GM13976 (cell line): ENCODE results near the gene CCDC57.

Experiments
- DNase-seq: peaks from one replicate; pipeline ENCODE4 v3.0.0; 2012; ENCODE audit warnings: low spot score
- CTCF ChIP-seq: IDR thresholded peaks from 2 replicates; pipeline ENCODE4 v1.5.1; 2012; ENCODE audit warnings: borderline replicate concordance, mild to moderate bottlenecking; ENCODE audit not compliant: insufficient read depth; ENCODE audit errors: extremely low read depth, missing control alignments, control extremely low read depth
- in situ Hi-C: fragments of 300-500 bp; cut with MboI; formaldehyde crosslinking; loops from one replicate; pipeline ENCODE4 v1.12.0; 2022; ENCODE audit warnings: low sequenced_read_pairs, mixed read lengths, inconsistent platforms; ENCODE audit not compliant: unreplicated experiment

CCDC57 gene

GRCh38 chr17:82156284-82156925 is 56.2 kb downstream of the CCDC57 start:
- TF ChIP-seq CTCF = no peak
- in situ Hi-C loops = loop anchor here (10.0 kb wide), 1 partner anchor 132 kb away; the partner anchor contains the start of genes CENPX and LRRC45
- DNase-seq = no peak

DNA sequence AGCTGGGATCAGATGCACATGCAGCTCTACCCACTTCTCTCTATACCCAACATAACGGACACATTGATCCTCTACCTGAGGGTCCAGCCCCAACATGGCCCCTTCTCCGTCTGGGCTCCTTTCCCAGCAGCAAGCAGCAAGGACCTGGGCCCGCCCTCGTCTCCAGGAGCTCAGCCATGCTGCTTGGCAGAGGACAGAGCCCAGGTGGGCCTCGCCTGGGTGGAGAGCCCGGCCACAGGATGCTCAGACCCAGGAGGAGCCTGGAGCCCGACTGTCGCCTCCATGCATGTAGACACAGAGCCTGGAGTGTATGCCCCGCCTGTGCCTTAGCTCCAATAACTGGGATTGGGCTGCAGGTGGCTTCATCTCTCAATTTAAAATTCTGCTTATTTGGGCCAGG is 57.0 kb downstream of the CCDC57 start:
- in situ Hi-C loops = loop anchor here (10.0 kb wide), 1 partner anchor 131 kb away; the partner anchor contains the start of genes CENPX and LRRC45
- no peak for TF ChIP-seq CTCF
- no peak for DNase-seq

GRCh38 chr17:82154881-82155331 is 57.7 kb downstream of the CCDC57 start:
- no peak for DNase-seq
- in situ Hi-C loops = loop anchor here (10.0 kb wide), 1 partner anchor 130 kb away; the partner anchor contains the start of genes CENPX and LRRC45
- TF ChIP-seq CTCF = no peak

GRCh38 chr17:82153745-82154375 is 58.8 kb downstream of the CCDC57 start:
- in situ Hi-C loops = loop anchor here (10.0 kb wide), 1 partner anchor 129 kb away; the partner anchor contains the start of genes CENPX and LRRC45

DNA sequence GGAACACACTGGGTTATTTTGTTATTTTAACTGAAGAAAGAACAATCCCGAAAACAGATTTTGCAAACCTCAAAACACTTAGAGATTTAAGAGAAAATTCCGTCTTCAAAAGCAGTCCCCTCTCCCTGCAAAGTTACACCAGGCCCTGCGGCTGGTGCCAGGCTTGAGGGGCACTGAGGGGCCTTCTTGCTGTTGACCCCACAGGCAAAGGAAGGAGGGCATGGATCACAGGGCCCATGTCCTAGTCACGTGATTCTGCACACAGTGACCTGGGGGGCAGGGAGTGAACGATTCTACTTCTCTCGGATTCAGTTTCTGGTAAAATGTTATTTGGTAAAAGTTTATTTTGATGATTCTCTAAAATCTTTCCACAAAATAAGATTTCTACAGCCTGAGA is 59.3 kb downstream of the CCDC57 start:
- no peak for TF ChIP-seq CTCF
- in situ Hi-C loops = loop anchor here (10.0 kb wide), 1 partner anchor 128 kb away; the partner anchor contains the start of genes CENPX and LRRC45
- DNase-seq = no peak

More at GRCh38 chr17:82153745-82154375, 58.8 kb downstream of the CCDC57 start:
- TF ChIP-seq CTCF = peak; percentile 89
- DNase-seq = peak; percentile 93

- DNase-seq = no peak
- in situ Hi-C loops = loop anchor here (10.0 kb wide), 1 partner anchor 128 kb away; the partner anchor contains the start of genes CENPX and LRRC45
- no peak for TF ChIP-seq CTCF
Observed at GRCh38 chr17:82152556-82153294, 59.9 kb downstream of the CCDC57 start.
